ENCODE results near the gene TFR2. TPM values are rescaled to one million over a fixed set of nuclear protein-coding genes. Genes with fewer than 3 reads are reported as not detected.

The TFR2 gene
- total and polyA plus RNA-seq, 2 of the 13 experiments (the other 11 are each of a cell fraction or from before 2014, with no cell fraction given), result 36.9 to 64.2 TPM

DNA sequence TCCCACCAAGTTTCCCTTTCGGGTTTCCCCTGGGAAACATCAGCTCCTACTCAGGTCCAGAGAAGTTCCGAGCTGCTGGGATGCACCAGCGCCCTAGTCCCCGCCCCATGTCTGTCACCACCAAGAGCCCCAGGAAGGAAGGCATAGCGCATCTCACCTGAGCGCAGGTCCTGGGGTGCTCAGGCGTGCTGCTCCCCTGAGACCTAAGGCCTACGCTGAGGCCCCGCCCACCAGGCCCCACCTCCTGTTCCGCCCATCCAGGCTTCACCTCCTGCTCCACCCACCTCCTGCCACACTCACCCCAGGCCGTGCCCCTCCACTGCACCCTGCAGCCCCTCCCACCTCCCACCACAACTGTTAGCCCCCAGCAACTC lies 1.2 kb upstream of the TFR2 start (continued):
- TF ChIP-seq, protein P1, sequence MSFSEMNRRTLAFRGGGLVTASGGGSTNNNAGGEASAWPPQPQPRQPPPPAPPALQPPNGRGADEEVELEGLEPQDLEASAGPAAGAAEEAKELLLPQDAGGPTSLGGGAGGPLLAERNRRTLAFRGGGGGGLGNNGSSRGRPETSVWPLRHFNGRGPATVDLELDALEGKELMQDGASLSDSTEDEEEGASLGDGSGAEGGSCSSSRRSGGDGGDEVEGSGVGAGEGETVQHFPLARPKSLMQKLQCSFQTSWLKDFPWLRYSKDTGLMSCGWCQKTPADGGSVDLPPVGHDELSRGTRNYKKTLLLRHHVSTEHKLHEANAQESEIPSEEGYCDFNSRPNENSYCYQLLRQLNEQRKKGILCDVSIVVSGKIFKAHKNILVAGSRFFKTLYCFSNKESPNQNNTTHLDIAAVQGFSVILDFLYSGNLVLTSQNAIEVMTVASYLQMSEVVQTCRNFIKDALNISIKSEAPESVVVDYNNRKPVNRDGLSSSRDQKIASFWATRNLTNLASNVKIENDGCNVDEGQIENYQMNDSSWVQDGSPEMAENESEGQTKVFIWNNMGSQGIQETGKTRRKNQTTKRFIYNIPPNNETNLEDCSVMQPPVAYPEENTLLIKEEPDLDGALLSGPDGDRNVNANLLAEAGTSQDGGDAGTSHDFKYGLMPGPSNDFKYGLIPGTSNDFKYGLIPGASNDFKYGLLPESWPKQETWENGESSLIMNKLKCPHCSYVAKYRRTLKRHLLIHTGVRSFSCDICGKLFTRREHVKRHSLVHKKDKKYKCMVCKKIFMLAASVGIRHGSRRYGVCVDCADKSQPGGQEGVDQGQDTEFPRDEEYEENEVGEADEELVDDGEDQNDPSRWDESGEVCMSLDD (CRISPR knock-in tag; IDR thresholded peaks at IDR 0.05; ENCODE audit: borderline replicate concordance), result peak; percentile 89
- TF ChIP-seq ZNF7 (CRISPR knock-in tag; IDR thresholded peaks at IDR 0.05) (no peak), KLF6 (CRISPR knock-in tag; IDR thresholded peaks at IDR 0.05) (0 out of 2 replicates have a peak, but pooled peaks have one; percentile 55), RARA (CRISPR knock-in tag; IDR thresholded peaks at IDR 0.05) (peak; percentile 31; the same call in 1 of the 2 replicates), SP2 (CRISPR knock-in tag; IDR thresholded peaks at IDR 0.05) (no peak), ZNF430 (CRISPR knock-in tag; IDR thresholded peaks at IDR 0.05) (no peak), RCOR2 (CRISPR knock-in tag; IDR thresholded peaks at IDR 0.05) (no peak), ZMYM3 (CRISPR knock-in tag; IDR thresholded peaks at IDR 0.05) (0 out of 2 replicates have a peak, but pooled peaks have one; percentile 6), ERF (CRISPR knock-in tag; IDR thresholded peaks at IDR 0.05) (0 out of 2 replicates have a peak, but pooled peaks have one; percentile 17), POLR2AphosphoS5 (IDR thresholded peaks at IDR 0.05; ENCODE audit: low read depth, low read length) (peak; percentile 82), ZNF879 (CRISPR knock-in tag; IDR thresholded peaks at IDR 0.05) (no peak), FOXO1 (CRISPR knock-in tag; IDR thresholded peaks at IDR 0.05) (0 out of 2 replicates have a peak, but pooled peaks have one; percentile 9), ZKSCAN8 (CRISPR knock-in tag; IDR thresholded peaks at IDR 0.05; ENCODE audit: borderline replicate concordance) (no peak), ZNF558 (CRISPR knock-in tag; IDR thresholded peaks at IDR 0.05; ENCODE audit: borderline replicate concordance) (no peak)
- TF ChIP-seq, protein P2, sequence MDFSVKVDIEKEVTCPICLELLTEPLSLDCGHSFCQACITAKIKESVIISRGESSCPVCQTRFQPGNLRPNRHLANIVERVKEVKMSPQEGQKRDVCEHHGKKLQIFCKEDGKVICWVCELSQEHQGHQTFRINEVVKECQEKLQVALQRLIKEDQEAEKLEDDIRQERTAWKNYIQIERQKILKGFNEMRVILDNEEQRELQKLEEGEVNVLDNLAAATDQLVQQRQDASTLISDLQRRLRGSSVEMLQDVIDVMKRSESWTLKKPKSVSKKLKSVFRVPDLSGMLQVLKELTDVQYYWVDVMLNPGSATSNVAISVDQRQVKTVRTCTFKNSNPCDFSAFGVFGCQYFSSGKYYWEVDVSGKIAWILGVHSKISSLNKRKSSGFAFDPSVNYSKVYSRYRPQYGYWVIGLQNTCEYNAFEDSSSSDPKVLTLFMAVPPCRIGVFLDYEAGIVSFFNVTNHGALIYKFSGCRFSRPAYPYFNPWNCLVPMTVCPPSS (IDR thresholded peaks at IDR 0.05), result no peak
- TF ChIP-seq, protein P3, sequence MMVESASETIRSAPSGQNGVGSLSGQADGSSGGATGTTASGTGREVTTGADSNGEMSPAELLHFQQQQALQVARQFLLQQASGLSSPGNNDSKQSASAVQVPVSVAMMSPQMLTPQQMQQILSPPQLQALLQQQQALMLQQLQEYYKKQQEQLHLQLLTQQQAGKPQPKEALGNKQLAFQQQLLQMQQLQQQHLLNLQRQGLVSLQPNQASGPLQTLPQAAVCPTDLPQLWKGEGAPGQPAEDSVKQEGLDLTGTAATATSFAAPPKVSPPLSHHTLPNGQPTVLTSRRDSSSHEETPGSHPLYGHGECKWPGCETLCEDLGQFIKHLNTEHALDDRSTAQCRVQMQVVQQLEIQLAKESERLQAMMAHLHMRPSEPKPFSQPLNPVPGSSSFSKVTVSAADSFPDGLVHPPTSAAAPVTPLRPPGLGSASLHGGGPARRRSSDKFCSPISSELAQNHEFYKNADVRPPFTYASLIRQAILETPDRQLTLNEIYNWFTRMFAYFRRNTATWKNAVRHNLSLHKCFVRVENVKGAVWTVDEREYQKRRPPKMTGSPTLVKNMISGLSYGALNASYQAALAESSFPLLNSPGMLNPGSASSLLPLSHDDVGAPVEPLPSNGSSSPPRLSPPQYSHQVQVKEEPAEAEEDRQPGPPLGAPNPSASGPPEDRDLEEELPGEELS (CRISPR knock-in tag; IDR thresholded peaks at IDR 0.05), result no peak
- TF ChIP-seq, protein P4, sequence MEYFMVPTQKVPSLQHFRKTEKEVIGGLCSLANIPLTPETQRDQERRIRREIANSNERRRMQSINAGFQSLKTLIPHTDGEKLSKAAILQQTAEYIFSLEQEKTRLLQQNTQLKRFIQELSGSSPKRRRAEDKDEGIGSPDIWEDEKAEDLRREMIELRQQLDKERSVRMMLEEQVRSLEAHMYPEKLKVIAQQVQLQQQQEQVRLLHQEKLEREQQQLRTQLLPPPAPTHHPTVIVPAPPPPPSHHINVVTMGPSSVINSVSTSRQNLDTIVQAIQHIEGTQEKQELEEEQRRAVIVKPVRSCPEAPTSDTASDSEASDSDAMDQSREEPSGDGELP (IDR thresholded peaks at IDR 0.05; ENCODE audit: borderline replicate concordance, low read depth), result peak; percentile 19; the same call in 1 of the 2 replicates
- TF ChIP-seq, protein P5, sequence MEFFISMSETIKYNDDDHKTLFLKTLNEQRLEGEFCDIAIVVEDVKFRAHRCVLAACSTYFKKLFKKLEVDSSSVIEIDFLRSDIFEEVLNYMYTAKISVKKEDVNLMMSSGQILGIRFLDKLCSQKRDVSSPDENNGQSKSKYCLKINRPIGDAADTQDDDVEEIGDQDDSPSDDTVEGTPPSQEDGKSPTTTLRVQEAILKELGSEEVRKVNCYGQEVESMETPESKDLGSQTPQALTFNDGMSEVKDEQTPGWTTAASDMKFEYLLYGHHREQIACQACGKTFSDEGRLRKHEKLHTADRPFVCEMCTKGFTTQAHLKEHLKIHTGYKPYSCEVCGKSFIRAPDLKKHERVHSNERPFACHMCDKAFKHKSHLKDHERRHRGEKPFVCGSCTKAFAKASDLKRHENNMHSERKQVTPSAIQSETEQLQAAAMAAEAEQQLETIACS (CRISPR knock-in tag; IDR thresholded peaks at IDR 0.05), result no peak
- TF ChIP-seq, protein P6, sequence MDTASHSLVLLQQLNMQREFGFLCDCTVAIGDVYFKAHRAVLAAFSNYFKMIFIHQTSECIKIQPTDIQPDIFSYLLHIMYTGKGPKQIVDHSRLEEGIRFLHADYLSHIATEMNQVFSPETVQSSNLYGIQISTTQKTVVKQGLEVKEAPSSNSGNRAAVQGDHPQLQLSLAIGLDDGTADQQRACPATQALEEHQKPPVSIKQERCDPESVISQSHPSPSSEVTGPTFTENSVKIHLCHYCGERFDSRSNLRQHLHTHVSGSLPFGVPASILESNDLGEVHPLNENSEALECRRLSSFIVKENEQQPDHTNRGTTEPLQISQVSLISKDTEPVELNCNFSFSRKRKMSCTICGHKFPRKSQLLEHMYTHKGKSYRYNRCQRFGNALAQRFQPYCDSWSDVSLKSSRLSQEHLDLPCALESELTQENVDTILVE (CRISPR knock-in tag; IDR thresholded peaks at IDR 0.05), result no peak
- TF ChIP-seq, protein P7, sequence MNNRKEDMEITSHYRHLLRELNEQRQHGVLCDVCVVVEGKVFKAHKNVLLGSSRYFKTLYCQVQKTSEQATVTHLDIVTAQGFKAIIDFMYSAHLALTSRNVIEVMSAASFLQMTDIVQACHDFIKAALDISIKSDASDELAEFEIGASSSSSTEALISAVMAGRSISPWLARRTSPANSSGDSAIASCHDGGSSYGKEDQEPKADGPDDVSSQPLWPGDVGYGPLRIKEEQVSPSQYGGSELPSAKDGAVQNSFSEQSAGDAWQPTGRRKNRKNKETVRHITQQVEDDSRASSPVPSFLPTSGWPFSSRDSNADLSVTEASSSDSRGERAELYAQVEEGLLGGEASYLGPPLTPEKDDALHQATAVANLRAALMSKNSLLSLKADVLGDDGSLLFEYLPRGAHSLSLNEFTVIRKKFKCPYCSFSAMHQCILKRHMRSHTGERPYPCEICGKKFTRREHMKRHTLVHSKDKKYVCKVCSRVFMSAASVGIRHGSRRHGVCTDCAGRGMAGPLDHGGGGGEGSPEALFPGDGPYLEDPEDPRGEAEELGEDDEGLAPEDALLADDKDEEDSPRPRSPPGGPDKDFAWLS (CRISPR knock-in tag; IDR thresholded peaks at IDR 0.05; ENCODE audit: borderline replicate concordance), result no peak
